ENCODE results near the gene COL27A1. TPM values are rescaled to one million over a fixed set of nuclear protein-coding genes. Genes with fewer than 3 reads are reported as not detected.

Gene COL27A1
- total and polyA plus RNA-seq, 2 donors (not counting 3 experiments of a cell fraction or from before 2014, with no cell fraction given), result 14.7 to 49.1 TPM

- no TSS peak for BruUV-seq (replicated peaks)
- ChIA-PET CTCF (interaction anchor here (0.6 kb wide), 1 partner anchor 311 kb away, joined by 3 read pairs; no protein-coding TSS in a partner anchor), POLR2A (no interaction called here)
- no peaks in the 10 kb centered on the region for H3K27me3 ChIP-seq (ENCODE audit: control insufficient read depth in 2 of 2, insufficient read depth in 2 of 2, low read length in 2 of 2)
- no peak for TF ChIP-seq POLR2A (IDR thresholded peaks at IDR 0.05; ENCODE audit: low read depth, low read length)
- TF ChIP-seq POLR2AphosphoS5 (IDR thresholded peaks at IDR 0.05; ENCODE audit: insufficient read depth, low read depth, low read length), result no peak
- no peak for TF ChIP-seq EZH2 (IDR thresholded peaks at IDR 0.05; ENCODE audit: borderline replicate concordance, low read depth, low read length, severe bottlenecking)
- TF ChIP-seq GATA2 (IDR thresholded peaks at IDR 0.05; ENCODE audit: insufficient read depth, insufficient read length, low read depth, low read length), result no peak
- no peak for TF ChIP-seq MYC (IDR thresholded peaks at IDR 0.05; ENCODE audit: low read depth, low read length)
- TF ChIP-seq, protein P1, sequence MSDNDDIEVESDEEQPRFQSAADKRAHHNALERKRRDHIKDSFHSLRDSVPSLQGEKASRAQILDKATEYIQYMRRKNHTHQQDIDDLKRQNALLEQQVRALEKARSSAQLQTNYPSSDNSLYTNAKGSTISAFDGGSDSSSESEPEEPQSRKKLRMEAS (IDR thresholded peaks at IDR 0.05; ENCODE audit: insufficient read depth, insufficient read length), result no peak
- no peak for TF ChIP-seq FOS (IDR thresholded peaks at IDR 0.05; ENCODE audit: borderline replicate concordance, insufficient read depth, low read length)
- intact Hi-C loops (cut with micrococcal nuclease) (no loop called here), dilution Hi-C loops (cut with MboI; ENCODE audit: extremely low pct_ligation_motif_present, low sequenced_read_pairs) (no loop called here)
- no peak overlapping the region for H3K27ac ChIP-seq (ENCODE audit: insufficient read depth, low read depth, low read length)
- H3K9me3 ChIP-seq (replicated peaks; ENCODE audit: control insufficient read depth, insufficient read depth, low read length), result no peaks in the 10 kb centered on the region
- H3K36me3 ChIP-seq (ENCODE audit: control insufficient read depth in 2 of 2, extremely low read depth in 1 of 2, insufficient read depth in 2 of 2, low read length in 2 of 2), result peaks cover 4 to 46% of the 10 kb centered on the region in 2 experiments
- FAIRE-seq, result no peak
- DNase-seq (ENCODE audit: low read depth, low spot score), result no peak
- H2AFZ ChIP-seq (ENCODE audit: low read depth, low read length), result no peak overlapping the region
- H3K4me2 ChIP-seq (ENCODE audit: insufficient read depth, low read length), result no peak overlapping the region
- H3K79me2 ChIP-seq (ENCODE audit: control insufficient read depth, insufficient read depth, low read length), result no peaks in the 10 kb centered on the region
- H4K20me1 ChIP-seq (replicated peaks; ENCODE audit: control insufficient read depth, extremely low read depth, insufficient read depth, low read length), result no peaks in the 10 kb centered on the region
- no peak overlapping the region for H3K4me3 ChIP-seq (replicated peaks in 1 of 3; ENCODE audit: insufficient read depth in 1 of 3, low read depth in 1 of 3, low read length in 3 of 3)
- H3K9me1 ChIP-seq (replicated peaks; ENCODE audit: control insufficient read depth, extremely low read depth, insufficient read depth, low read length), result no peaks in the 10 kb centered on the region
- no peaks in the 10 kb centered on the region for H3K4me1 ChIP-seq (ENCODE audit: control insufficient read depth, extremely low read depth, insufficient read depth, low read length)
- no peak overlapping the region for H3K9ac ChIP-seq (replicated peaks; ENCODE audit: extremely low read depth, insufficient read depth, low read length)
Measured at GRCh38 chr9:114341991-114342390, 186.7 kb downstream of the COL27A1 start.

DNA sequence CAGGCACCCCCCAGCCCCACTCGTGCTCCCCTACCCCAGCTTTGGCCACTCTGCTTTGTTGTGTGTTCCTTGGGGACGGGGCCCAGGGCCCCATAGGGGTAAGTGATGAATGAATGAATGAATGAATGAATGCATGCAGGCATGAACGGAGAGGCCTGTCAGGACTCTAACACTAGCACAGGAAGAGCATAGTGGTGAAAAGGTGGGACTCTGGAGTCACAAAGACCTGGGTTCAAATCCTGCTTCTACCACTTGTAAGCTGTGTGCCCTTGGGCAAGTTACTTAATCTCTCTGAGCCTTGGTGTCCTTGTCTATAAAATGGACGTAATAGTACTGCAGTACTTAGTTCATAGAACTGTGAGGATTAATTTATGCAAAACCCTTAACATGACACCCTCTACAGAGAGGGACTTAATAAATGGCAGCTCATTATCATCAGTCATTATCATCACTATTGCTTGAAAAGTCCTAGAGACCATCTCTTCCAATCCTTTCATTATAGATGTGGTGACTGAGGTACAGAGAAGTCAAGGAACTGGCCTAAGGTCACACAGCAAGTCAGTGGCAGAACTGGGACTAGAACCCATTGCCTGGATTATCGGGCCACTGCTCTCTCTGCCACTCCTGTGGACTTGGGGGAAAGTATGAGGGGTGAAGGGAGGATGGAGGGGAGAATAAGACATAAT is 187.6 kb downstream of the COL27A1 start:
- no peak for TF ChIP-seq GATA2 (IDR thresholded peaks at IDR 0.05; ENCODE audit: insufficient read depth, insufficient read length, low read depth, low read length)
- no peak for TF ChIP-seq JUN (IDR thresholded peaks at IDR 0.05; ENCODE audit: borderline replicate concordance, insufficient read depth, insufficient read length, low read depth)
- TF ChIP-seq, protein P1 (IDR thresholded peaks at IDR 0.05; ENCODE audit: insufficient read depth, insufficient read length), result no peak
- TF ChIP-seq MYC (IDR thresholded peaks at IDR 0.05; ENCODE audit: low read depth, low read length), result no peak
- TF ChIP-seq, protein P2, sequence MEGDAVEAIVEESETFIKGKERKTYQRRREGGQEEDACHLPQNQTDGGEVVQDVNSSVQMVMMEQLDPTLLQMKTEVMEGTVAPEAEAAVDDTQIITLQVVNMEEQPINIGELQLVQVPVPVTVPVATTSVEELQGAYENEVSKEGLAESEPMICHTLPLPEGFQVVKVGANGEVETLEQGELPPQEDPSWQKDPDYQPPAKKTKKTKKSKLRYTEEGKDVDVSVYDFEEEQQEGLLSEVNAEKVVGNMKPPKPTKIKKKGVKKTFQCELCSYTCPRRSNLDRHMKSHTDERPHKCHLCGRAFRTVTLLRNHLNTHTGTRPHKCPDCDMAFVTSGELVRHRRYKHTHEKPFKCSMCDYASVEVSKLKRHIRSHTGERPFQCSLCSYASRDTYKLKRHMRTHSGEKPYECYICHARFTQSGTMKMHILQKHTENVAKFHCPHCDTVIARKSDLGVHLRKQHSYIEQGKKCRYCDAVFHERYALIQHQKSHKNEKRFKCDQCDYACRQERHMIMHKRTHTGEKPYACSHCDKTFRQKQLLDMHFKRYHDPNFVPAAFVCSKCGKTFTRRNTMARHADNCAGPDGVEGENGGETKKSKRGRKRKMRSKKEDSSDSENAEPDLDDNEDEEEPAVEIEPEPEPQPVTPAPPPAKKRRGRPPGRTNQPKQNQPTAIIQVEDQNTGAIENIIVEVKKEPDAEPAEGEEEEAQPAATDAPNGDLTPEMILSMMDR (IDR thresholded peaks at IDR 0.05; ENCODE audit: extremely low read depth in 1 of 2, insufficient read depth in 1 of 2, low read depth in 1 of 2, low read length in 2 of 2), result no peak
- no peak for TF ChIP-seq EZH2 (IDR thresholded peaks at IDR 0.05; ENCODE audit: borderline replicate concordance, low read depth, low read length, severe bottlenecking)
- no peak for TF ChIP-seq POLR2AphosphoS5 (IDR thresholded peaks at IDR 0.05; ENCODE audit: insufficient read depth, low read depth, low read length)
- no peak for TF ChIP-seq POLR2A (IDR thresholded peaks at IDR 0.05; ENCODE audit: low read depth, low read length)
- TF ChIP-seq FOS (IDR thresholded peaks at IDR 0.05; ENCODE audit: borderline replicate concordance, insufficient read depth, low read length), result no peak
- FAIRE-seq (no peak), DNase-seq (ENCODE audit: low read depth, low spot score) (no peak)
- POLR2A ChIA-PET, result no interaction called here
- intact Hi-C loops (cut with micrococcal nuclease), result no loop called here
- H2AFZ ChIP-seq (ENCODE audit: low read depth, low read length), result no peak overlapping the region
- no peak overlapping the region for H3K9ac ChIP-seq (replicated peaks; ENCODE audit: extremely low read depth, insufficient read depth, low read length)
- CTCF ChIA-PET, result no interaction called here
- H3K4me2 ChIP-seq (ENCODE audit: insufficient read depth, low read length), result no peak overlapping the region
- no peaks in the 10 kb centered on the region for H3K4me1 ChIP-seq (ENCODE audit: control insufficient read depth, extremely low read depth, insufficient read depth, low read length)
- H3K79me2 ChIP-seq (ENCODE audit: control insufficient read depth, insufficient read depth, low read length), result no peaks in the 10 kb centered on the region
- no peak overlapping the region for H3K27ac ChIP-seq (ENCODE audit: insufficient read depth, low read depth, low read length)
- dilution Hi-C loops (cut with MboI; ENCODE audit: extremely low pct_ligation_motif_present, low sequenced_read_pairs), result no loop called here
- no peaks in the 10 kb centered on the region for H3K27me3 ChIP-seq (ENCODE audit: control insufficient read depth in 2 of 2, insufficient read depth in 2 of 2, low read length in 2 of 2)
- no peaks in the 10 kb centered on the region for H3K9me1 ChIP-seq (replicated peaks; ENCODE audit: control insufficient read depth, extremely low read depth, insufficient read depth, low read length)
- peaks cover 7 to 46% of the 10 kb centered on the region in 2 experiments for H3K36me3 ChIP-seq (ENCODE audit: control insufficient read depth in 2 of 2, extremely low read depth in 1 of 2, insufficient read depth in 2 of 2, low read length in 2 of 2)
- no peaks in the 10 kb centered on the region for H4K20me1 ChIP-seq (replicated peaks; ENCODE audit: control insufficient read depth, extremely low read depth, insufficient read depth, low read length)
- H3K4me3 ChIP-seq (replicated peaks in 1 of 3; ENCODE audit: insufficient read depth in 1 of 3, low read depth in 1 of 3, low read length in 3 of 3), result no peak overlapping the region
- no TSS peak for BruUV-seq (replicated peaks)
- H3K9me3 ChIP-seq (replicated peaks; ENCODE audit: control insufficient read depth, insufficient read depth, low read length), result no peaks in the 10 kb centered on the region

Data from endothelial cell of umbilical vein (primary cell).